ENCODE measurements around the gene FOXRED2. TPM values are rescaled to one million over a fixed set of nuclear protein-coding genes. Genes with fewer than 3 reads are reported as not detected.

Gene FOXRED2
- polyA plus RNA-seq, 1 donor from 2014 or later: 7.9 TPM

GRCh38 chr22:36549033-36549432 is 42.2 kb upstream of the FOXRED2 start:
- no peaks in the 10 kb centered on the region for H3K9me3 ChIP-seq (ENCODE audit: low read length)
- H3K27ac ChIP-seq (ENCODE audit: low read length): no peak overlapping the region
- H3K9ac ChIP-seq (ENCODE audit: low read length): no peak overlapping the region
- H3K36me3 ChIP-seq (ENCODE audit: insufficient read depth, low read length): no peaks in the 10 kb centered on the region
- H3K79me2 ChIP-seq (replicated peaks; ENCODE audit: insufficient read depth, low read length): no peaks in the 10 kb centered on the region
- no peak for TF ChIP-seq SMC3 (conservative IDR thresholded peaks at IDR 0.05; ENCODE audit: poor library complexity)
- TF ChIP-seq POLR2AphosphoS5 (IDR thresholded peaks at IDR 0.05): no peak
- no peak for TF ChIP-seq RAD21 (conservative IDR thresholded peaks at IDR 0.05)
- TF ChIP-seq EZH2 (IDR thresholded peaks at IDR 0.05; ENCODE audit: borderline replicate concordance, insufficient read depth, low read length, poor library complexity, severe bottlenecking): no peak
- no peak for TF ChIP-seq REST (IDR thresholded peaks at IDR 0.05; ENCODE audit: borderline replicate concordance)
- TF ChIP-seq MXI1 (conservative IDR thresholded peaks at IDR 0.05; ENCODE audit: poor library complexity, severe bottlenecking): no peak
- TF ChIP-seq CTCF (IDR thresholded peaks at IDR 0.05; ENCODE audit: poor library complexity, severe bottlenecking): no peak
- no peak for TF ChIP-seq EP300 (conservative IDR thresholded peaks at IDR 0.05; ENCODE audit: poor library complexity, severe bottlenecking)
- TF ChIP-seq TAF1 (IDR thresholded peaks at IDR 0.05; ENCODE audit: low read depth): no peak
- H3K4me3 ChIP-seq (ENCODE audit: low read length): no peak overlapping the region
- H3K4me2 ChIP-seq (ENCODE audit: low read length): no peak overlapping the region
- H3F3A ChIP-seq (ENCODE audit: insufficient read depth, low read length, poor library complexity, severe bottlenecking): no peaks in the 10 kb centered on the region
- H3K9me2 ChIP-seq (ENCODE audit: insufficient read depth, low read length): no peaks in the 10 kb centered on the region
- H4K20me1 ChIP-seq (ENCODE audit: insufficient read depth): no peaks in the 10 kb centered on the region
- no peak overlapping the region for H2AFZ ChIP-seq (ENCODE audit: low read depth, low read length)
- H3K27me3 ChIP-seq (ENCODE audit: insufficient read depth, low read depth, low read length): no peaks in the 10 kb centered on the region

DNA sequence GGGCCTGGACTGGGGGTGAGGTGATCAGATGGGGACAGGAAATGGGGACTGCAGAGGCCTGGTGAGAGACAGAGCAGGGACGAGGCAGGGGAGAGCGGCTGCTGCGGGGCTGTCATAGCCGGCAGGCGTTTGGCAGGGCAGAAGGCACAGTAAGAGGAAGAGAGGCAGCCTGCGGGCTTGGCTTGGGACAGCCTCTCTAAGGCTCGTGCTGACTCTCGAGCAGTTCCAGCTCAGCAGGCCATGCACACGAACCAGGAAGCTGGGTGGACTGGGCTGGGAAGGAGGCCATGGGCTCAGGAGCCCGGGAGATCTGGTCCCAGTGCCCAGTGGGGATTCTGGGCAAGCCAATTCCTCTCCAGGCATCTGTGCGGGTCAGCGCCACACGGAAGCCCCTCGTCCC is 41.8 kb upstream of the FOXRED2 start:
- no peaks in the 10 kb centered on the region for H3K9me3 ChIP-seq (ENCODE audit: low read length)

More for the DNA sequence above, 41.8 kb upstream of the FOXRED2 start:
- Histone ChIP-seq H4K20me1 (ENCODE audit: insufficient read depth) (no peaks in the 10 kb centered on the region), H3K9ac (ENCODE audit: low read length) (no peak overlapping the region), H3K27ac (ENCODE audit: low read length) (no peak overlapping the region), H3K36me3 (ENCODE audit: insufficient read depth, low read length) (no peaks in the 10 kb centered on the region), H3K27me3 (ENCODE audit: insufficient read depth, low read depth, low read length) (no peaks in the 10 kb centered on the region), H3K9me2 (ENCODE audit: insufficient read depth, low read length) (no peaks in the 10 kb centered on the region), H2AFZ (ENCODE audit: low read depth, low read length) (no peak overlapping the region), H3F3A (ENCODE audit: insufficient read depth, low read length, poor library complexity, severe bottlenecking) (no peaks in the 10 kb centered on the region), H3K4me3 (ENCODE audit: low read length) (no peak overlapping the region), H3K79me2 (replicated peaks; ENCODE audit: insufficient read depth, low read length) (no peaks in the 10 kb centered on the region), H3K4me2 (ENCODE audit: low read length) (no peak overlapping the region)
- TF ChIP-seq SMC3 (conservative IDR thresholded peaks at IDR 0.05; ENCODE audit: poor library complexity) (no peak), POLR2AphosphoS5 (IDR thresholded peaks at IDR 0.05) (no peak), RAD21 (conservative IDR thresholded peaks at IDR 0.05) (no peak), EZH2 (IDR thresholded peaks at IDR 0.05; ENCODE audit: borderline replicate concordance, insufficient read depth, low read length, poor library complexity, severe bottlenecking) (no peak), MXI1 (conservative IDR thresholded peaks at IDR 0.05; ENCODE audit: poor library complexity, severe bottlenecking) (no peak)

Data from neural cell (in vitro differentiated cells).